Transverse colon (tissue), 4 donors: Measurements from ENCODE around the gene IL17B. TPM values are rescaled to one million over a fixed set of nuclear protein-coding genes. Genes with fewer than 3 reads are reported as not detected.

Experiments
- DNase-seq: peaks from one replicate; pipeline ENCODE4 v3.0.0-alpha.2; 2019
- H3K27ac ChIP-seq, 4 donors: fragments of 200-600 bp; sonication (generic); 2 replicates each; pipeline ENCODE4 v1.5.1; 2016 to 2018; ENCODE audit warnings: inconsistent platforms in 4 of 4
- H3K27me3 ChIP-seq: fragments of 200-600 bp; sonication (generic); 2 replicates; pipeline ENCODE4 v1.5.1; 2017; ENCODE audit warnings: inconsistent platforms
- H3K36me3 ChIP-seq, 4 donors: fragments of 200-600 bp; sonication (generic); 2 replicates each; pipeline ENCODE4 v1.5.1; 2017 to 2019; ENCODE audit warnings: inconsistent platforms in 4 of 4
- H3K4me1 ChIP-seq, 4 donors: fragments of 200-600 bp; sonication (generic); 2 replicates each; pipeline ENCODE4 v1.5.1; 2017 to 2020; ENCODE audit warnings: inconsistent platforms in 4 of 4
- H3K4me3 ChIP-seq, 4 donors: fragments of 200-600 bp; sonication (generic); 1 replicate in 1 of 4; 2 replicates in 3 of 4; pipeline versions ENCODE4 v1.5.1 to v1.6.1; 2017 to 2019; ENCODE audit warnings: inconsistent platforms in 4 of 4
- H3K9me3 ChIP-seq, 2 donors: fragments of 200-600 bp; sonication (generic); 2 replicates each; pipeline ENCODE4 v1.5.1; 2017 to 2019; ENCODE audit warnings: inconsistent platforms in 2 of 2
- EP300 ChIP-seq: sonication (generic); formaldehyde crosslinking; IDR thresholded peaks from one replicate; pipeline ENCODE4 v1.6.1; 2017; ENCODE audit warnings: antibody characterized with exemption, low read depth
- POLR2A ChIP-seq: fragments of 450-650 bp; IDR thresholded peaks from one replicate; pipeline ENCODE4 v1.6.1; 2016; ENCODE audit warnings: antibody characterized with exemption, mild to moderate bottlenecking, moderate library complexity
- POLR2AphosphoS5 ChIP-seq, 3 donors: sonication (generic); formaldehyde crosslinking; IDR thresholded peaks; one replicate each; pipeline ENCODE4 v1.6.1; 2016; ENCODE audit warnings: antibody characterized with exemption in 3 of 3
- WGBS, 2 donors: methylation state at CpG; one replicate each; pipeline ENCODE4 v1.1.5; 2018; ENCODE audit warnings: low coverage in 1 of 2; 5-methylcytosine and 5-hydroxymethylcytosine counted together
- in situ Hi-C, 4 donors: fragments of 200-750 bp; cut with MboI; loops; one replicate each; pipeline versions ENCODE4 v1.15.0 to v1.15.1; 2017; ENCODE audit warnings: low sequenced_read_pairs in 3 of 4, low pct_ligation_motif_present in 1 of 4, low pct_unique_long_range_greater_than_20kb in 1 of 4
- intact Hi-C: fragments of 100-400 bp; cut with DNase I; formaldehyde crosslinking; loops from one replicate; pipeline ENCODE4 v1.15.1; 2023; ENCODE audit warnings: low total_unique reads
- total RNA-seq, 4 donors: library from RNA; depleted of rRNA; stranded (reverse); fragments of >200 nt; gene quantifications; one replicate each; pipeline ENCODE4 v1.1.0, GENCODE V29; 2016
- TF ChIP-seq, protein P1 (sequence below), 5 experiments: fragments of 200-600 bp in 3 of 5; fragments of 450-650 bp in 2 of 5; sonication (generic) in 3 of 5; IDR thresholded peaks; 1 replicate in 2 of 5; 2 replicates in 3 of 5; pipeline ENCODE4 v1.5.1; 2016 to 2017; ENCODE audit warnings: antibody characterized with exemption in 5 of 5, inconsistent platforms in 3 of 5, mild to moderate bottlenecking in 2 of 5, moderate library complexity in 1 of 5

The IL17B gene
- total RNA-seq, 4 donors from 2014 or later: not detected

GRCh38 chr5:149413477-149414210 lies 34.6 kb upstream of the IL17B start:
- peak overlapping the region; percentile 22 to 53 (median 50) for H3K4me3 ChIP-seq
- in situ Hi-C loops (no loop called here), intact Hi-C loops (loop anchor here (2.0 kb wide), 1 partner anchor 31 kb away; no protein-coding TSS in a partner anchor)
- no peak for DNase-seq
- no peaks in the 10 kb centered on the region for H3K27me3 ChIP-seq
- H3K4me1 ChIP-seq: peaks cover 4 to 45% (median 11%) of the 10 kb centered on the region in 4 donors
- peaks cover 0 to 23% (median 0%) of the 10 kb centered on the region in 4 donors for H3K36me3 ChIP-seq
- 71% methylated on average over 16 of the region's 16 CpGs; no CpG with 5 or more reads in 1 of the 2 donors for WGBS, 2 donors
- H3K9me3 ChIP-seq: no peaks in the 10 kb centered on the region
- TF ChIP-seq, protein P1, sequence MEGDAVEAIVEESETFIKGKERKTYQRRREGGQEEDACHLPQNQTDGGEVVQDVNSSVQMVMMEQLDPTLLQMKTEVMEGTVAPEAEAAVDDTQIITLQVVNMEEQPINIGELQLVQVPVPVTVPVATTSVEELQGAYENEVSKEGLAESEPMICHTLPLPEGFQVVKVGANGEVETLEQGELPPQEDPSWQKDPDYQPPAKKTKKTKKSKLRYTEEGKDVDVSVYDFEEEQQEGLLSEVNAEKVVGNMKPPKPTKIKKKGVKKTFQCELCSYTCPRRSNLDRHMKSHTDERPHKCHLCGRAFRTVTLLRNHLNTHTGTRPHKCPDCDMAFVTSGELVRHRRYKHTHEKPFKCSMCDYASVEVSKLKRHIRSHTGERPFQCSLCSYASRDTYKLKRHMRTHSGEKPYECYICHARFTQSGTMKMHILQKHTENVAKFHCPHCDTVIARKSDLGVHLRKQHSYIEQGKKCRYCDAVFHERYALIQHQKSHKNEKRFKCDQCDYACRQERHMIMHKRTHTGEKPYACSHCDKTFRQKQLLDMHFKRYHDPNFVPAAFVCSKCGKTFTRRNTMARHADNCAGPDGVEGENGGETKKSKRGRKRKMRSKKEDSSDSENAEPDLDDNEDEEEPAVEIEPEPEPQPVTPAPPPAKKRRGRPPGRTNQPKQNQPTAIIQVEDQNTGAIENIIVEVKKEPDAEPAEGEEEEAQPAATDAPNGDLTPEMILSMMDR (IDR thresholded peaks at IDR 0.05): no peak
- TF ChIP-seq EP300 (no peak), POLR2AphosphoS5 (IDR thresholded peaks at IDR 0.05) (no peak), POLR2A (no peak)
- peak overlapping the region; percentile 82 to 97 (median 93) for H3K27ac ChIP-seq

DNA sequence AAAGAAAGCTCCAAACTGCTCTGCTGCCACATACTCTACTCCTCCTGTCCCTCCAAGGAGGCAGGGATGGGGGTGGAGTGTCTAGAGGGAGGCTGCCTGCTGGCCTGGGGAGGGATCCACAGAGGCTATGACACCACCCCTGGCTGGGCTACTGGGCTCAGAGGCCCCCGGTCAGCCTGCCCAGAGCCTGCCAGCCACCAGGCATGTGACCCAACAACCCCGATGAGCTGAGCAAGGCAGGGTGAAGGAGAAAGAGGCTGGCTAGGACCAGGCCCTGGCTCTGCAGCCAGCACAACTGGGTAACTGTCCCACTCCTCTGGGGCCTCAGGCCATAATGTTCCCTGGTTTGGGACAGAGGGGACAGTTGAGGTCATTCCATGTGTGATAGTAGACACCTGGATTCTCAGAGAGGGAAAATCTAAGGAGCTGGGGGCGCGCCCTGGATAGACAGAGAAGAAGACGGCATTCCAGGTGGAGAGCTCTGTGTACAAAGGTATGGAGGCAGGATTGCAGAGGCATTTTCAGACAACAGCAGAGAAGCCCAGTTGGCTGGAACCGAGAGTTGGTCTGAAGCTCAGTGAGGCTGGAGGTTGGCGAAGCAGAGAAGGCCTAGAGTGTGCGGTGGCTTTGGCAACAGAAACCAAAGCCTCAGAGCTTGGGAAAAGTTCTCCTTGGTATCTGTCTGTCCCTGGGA lies 33.8 kb upstream of the IL17B start:
- no peak for DNase-seq
- H3K36me3 ChIP-seq: peaks cover 0 to 28% (median 0%) of the 10 kb centered on the region in 4 donors
- no peaks in the 10 kb centered on the region for H3K9me3 ChIP-seq
- no peaks in the 10 kb centered on the region for H3K27me3 ChIP-seq
- 57 to 70% methylated on average over 1 to 8 of the region's 8 CpGs for WGBS, 2 donors
- peak overlapping the region; percentile 82 to 97 (median 93) for H3K27ac ChIP-seq
- intact Hi-C loops (loop anchor here (2.0 kb wide), 1 partner anchor 30 kb away; no protein-coding TSS in a partner anchor), in situ Hi-C loops (no loop called here)
- peak overlapping the region; percentile 22 to 53 (median 50) for H3K4me3 ChIP-seq
- TF ChIP-seq EP300: peak; percentile 17
- peak; percentile 9 for TF ChIP-seq POLR2A
- TF ChIP-seq POLR2AphosphoS5 (IDR thresholded peaks at IDR 0.05): peak; percentile 11 to 36 (median 33)
- TF ChIP-seq, protein P1 (IDR thresholded peaks at IDR 0.05): no peak
- H3K4me1 ChIP-seq: peaks cover 2 to 40% (median 9%) of the 10 kb centered on the region in 4 donors

- H3K27me3 ChIP-seq: no peaks in the 10 kb centered on the region
- TF ChIP-seq POLR2AphosphoS5 (IDR thresholded peaks at IDR 0.05) (no peak), POLR2A (no peak), EP300 (no peak)
- TF ChIP-seq, protein P1 (IDR thresholded peaks at IDR 0.05): no peak
- in situ Hi-C loops: no loop called here
- WGBS, 2 donors: 59% methylated on average over 9 of the region's 9 CpGs; no CpG with 5 or more reads in 1 of the 2 donors
- peaks cover 0 to 28% (median 0%) of the 10 kb centered on the region in 4 donors for H3K36me3 ChIP-seq
- peak overlapping the region; percentile 22 to 53 (median 50) for H3K4me3 ChIP-seq
- no peaks in the 10 kb centered on the region for H3K9me3 ChIP-seq
- H3K4me1 ChIP-seq: peaks cover 0 to 32% (median 6%) of the 10 kb centered on the region in 4 donors
- intact Hi-C loops: loop anchor here (2.0 kb wide), 1 partner anchor 29 kb away; no protein-coding TSS in a partner anchor
- H3K27ac ChIP-seq: peak overlapping the region; percentile 82 to 97 (median 93)
- no peak for DNase-seq
Measured at GRCh38 chr5:149411738-149412519, 32.8 kb upstream of the IL17B start.
